ENCODE data around the gene ALK.

The ALK gene

DNA sequence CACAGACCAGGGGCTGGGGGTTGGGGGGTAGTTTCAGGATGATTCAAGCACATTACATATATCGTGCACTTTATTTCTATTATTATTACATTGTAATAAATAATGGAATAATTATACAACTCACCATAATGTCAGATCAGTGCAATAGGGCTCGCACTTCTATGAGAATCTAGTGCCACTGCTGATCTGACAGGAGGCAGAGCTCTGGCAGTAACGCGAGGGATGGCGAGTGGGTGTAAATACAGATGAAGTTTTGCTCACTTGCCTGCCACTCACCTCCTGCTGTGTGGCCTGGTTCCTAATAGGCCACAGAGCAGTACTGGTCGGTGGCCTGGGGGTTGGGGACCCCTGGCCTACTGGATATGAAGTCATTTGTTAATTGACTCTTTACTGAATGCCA, 615.6 kb downstream of the ALK start:
- no peak for DNase-seq

DNA sequence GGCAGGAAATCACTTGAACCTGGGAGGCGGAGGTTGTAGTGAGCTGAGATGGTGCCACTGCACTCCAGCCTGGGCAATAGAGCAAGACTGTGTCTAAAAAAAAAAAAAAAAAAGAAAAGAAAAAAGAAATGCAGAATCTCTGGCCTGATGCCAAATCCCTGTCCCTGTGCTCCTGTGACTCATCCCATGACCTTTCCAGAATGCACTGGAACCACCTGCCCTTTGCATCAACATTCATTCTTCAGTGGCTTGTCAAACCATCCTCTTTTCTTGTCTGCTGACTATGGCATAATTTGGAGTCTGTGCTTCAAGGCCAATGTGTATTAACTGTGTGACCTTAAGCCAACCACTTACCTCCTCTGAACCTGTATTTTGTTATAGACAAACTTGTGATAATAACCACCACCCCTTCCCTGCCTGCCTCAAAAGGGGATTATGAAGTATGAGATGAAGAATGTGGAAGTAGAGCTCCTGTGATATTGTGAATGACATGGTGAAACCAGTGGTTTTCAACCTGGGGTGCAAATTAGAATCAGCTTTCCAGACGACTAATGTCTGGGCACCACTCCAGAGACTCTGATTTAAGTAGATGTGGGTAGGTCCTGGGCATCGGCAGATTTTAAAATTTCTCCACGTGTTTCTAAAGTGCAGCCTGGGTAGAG, 616.9 kb downstream of the ALK start:
- DNase-seq, result no peak

DNA sequence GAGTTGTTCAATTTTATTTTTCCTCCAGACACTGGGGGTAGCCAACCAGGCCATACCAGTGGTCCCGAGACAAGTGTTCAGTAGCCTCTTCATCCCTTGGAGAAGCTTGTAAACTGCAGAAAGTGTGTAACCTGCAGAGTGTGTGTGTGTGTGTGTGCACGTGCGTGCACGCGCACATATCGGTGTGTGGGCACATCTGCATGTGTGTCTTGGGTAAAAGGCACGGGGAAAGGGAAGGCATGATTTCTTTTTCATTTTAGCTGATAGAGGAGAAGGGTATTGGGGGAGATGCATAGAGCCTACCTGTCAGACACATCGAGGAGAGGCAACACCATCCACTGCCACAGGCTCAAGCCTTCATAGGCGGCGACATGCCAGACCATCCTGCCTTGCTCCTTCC, 624.8 kb downstream of the ALK start:
- no peak for DNase-seq

DNA sequence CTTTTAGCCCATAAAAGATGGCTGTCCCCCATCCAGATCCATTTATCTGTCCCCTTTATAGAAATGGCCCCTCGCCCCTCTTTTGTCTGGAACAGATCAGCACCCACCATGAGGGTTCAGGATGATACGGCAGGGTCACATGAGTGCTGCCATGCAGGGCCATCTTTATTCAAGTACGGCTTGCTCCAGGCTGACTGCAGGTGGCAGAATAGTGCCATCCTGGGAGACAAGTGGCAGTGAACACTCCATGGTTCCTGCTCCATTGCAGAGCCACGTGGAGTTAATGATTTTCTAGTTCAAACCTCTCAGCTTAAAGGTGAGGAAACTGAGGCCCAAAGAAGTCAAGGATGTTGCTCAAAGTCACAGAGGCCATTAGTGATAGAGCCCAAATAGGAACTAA, 625.5 kb downstream of the ALK start:
- DNase-seq, result no peak

DNA sequence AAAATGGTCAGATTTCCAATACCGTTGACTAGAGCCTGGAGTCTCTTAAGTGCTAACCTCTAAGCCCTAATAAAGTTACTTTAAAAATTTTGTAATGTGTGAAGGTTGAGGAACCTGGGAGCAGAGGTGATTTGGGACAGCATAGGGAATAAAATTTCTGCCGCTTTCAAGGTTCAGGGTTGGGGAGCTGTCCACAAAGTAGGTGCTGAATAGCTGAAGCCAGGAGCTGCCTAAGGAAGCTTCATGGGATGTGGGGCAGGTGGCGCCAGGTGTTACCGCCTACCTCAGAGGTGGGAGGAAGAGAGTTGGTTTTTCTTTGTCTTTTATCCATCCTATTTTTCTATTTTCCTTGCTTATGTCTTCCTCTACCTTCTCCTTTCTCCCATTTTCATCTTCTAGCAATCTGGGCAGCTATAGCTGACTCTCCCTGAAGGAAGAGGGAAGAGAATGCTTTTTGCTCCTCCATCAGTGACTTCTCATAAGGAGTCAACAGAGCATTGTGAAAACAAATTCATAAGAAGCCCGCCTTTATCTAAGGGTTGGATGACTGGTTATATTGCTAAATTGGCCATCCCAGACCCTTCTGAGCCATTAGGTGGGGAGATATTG, 627.5 kb downstream of the ALK start:
- no peak for DNase-seq

DNA sequence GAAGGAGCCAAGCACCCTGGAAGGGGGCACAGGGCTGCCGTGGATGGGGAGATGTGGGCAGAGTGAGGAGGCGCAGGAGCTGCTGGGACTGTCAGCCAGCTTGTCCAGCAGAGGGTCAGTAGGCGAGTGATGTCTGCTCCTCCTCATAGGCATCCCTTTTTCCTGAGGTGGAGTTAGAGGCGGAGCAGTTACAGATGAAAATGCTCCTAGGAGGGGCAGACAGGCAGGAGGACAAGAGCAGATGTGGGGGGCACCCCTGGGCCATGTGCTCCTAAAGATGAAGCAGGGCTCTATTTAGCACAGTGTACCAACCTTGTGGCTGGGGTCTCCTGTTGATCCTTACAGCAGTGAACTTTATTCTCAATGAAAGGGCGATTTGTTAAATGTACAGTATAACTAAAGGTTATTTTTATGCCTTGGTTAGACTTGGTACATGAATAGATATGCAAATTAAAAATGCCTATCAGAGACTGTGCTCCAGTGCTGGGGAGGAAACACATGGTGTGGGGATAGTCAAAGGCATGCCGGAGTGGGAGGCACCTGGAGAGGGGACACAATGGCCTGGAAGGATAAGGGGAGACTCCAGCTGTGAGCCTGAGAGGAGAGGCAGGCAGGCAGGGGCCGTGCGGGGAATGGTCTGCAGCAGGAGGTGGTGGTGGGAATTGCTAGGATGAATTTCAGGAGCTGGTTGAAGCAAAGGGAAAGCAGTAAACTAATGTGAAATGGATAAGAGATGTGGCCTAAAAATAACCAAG, 630.9 kb downstream of the ALK start:
- DNase-seq, result no peak

DNA sequence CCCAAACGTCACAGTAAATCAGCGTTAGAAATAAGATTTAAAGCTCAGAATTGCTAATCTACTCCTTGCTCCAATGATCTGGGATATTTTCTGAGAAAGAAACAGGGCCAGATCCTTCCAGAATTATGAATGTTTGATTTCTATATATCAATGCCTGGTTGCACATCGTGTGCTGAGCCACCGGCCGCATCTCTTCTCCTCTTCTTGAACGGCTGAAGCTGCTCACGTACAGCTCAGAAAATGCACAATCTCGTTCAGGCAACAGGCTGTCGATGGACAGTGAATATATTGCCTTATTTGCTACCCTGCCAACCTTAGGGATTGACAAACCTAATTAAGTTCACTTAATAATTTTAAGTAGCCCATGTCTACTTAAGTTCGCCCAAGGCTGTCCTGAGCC, 636.7 kb downstream of the ALK start:
- DNase-seq, result no peak

DNA sequence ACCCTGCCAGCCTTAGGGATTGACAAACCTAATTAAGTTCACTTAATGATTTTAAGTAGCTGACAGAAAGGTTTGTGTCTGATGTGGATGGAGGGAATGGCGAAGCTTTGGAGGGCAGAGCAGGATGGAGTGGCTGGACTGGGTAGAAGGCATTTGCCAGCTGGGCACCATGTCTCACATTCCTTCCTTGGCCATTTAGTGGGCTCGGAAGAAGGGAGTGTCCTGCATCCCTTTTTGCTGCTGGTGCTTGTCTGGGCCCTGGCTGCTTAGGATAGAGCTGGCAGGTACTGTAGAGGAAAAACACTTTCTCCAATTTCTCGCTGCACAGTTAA, 639.5 kb downstream of the ALK start:
- DNase-seq, result no peak

DNA sequence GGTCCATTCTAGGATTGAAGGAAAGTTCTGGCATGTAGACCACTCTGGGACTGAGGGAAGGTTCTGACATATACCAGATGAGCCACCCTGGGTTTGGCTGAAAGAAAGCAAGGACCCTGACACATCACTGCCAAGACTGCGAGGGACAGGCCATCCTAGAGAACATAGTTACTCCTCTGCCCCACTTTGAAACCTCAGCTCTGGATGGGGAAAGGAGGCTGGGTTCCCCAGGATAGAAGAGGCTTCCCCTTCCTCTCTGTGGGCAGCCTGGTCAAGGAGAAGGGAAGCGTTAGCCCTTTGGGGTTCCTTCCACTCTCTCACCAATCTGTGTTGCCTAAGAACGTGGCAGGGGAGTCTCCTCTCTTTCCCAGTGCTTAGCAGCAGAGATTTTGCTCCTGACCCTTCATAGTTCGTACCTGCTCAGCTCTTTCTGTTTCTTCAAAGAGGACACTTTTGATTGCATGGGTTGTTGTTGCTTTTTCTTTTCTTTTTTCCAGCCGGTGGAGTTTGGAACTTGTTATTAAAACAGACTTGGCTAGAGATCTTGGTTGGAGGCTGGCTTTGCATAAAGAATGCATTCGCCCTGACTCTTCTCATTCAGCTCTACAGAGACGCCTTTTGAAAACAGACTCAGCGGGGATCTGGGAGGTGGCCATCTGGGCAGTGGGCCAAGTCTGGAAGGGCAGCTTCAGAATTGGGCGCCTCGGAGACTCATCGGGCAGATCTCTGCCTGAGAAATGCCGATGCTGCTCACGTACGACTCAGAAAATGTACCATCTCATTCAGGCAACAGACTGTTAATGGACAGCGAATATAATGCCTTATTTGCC, 640.1 kb downstream of the ALK start:
- no peak for DNase-seq

DNA sequence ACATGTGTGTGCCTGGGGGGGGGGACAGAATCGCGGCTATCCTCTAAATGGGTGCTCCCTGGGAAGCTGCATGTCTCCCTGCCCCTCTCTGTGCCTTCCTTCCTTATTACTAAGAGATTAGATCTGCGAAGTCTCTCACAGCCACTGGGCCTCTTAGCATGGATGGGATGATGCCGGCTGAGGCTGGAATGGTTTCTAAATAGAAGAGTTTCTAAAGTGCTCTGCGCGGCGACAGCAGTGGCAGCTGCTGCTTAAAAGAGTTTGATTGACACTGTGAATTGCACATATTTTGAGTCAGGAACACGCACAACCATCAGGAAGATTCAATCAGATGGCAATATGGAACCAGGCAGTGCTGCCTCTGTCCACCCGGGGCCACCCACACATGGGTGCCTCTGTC, 642.4 kb downstream of the ALK start:
- no peak for DNase-seq

DNA sequence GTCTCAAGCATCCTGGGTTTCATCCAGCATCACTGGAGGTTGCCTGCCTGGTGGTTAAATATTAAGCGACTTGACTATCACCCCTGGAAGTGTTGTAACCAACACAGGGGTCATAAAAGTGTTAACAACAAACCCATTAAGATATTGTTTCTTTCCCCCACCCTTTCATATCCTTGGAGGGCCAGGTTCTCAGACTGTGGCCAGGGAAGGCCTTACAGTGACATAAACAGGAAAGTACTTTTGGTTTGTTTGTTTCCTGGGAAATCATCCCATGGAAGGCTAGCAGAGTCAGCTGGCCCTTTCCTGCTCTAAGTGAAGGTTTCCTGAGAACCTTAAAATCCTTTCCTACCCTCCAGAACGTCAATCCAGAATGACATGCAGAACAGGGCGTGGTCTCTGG, 645.2 kb downstream of the ALK start:
- no peak for DNase-seq

DNA sequence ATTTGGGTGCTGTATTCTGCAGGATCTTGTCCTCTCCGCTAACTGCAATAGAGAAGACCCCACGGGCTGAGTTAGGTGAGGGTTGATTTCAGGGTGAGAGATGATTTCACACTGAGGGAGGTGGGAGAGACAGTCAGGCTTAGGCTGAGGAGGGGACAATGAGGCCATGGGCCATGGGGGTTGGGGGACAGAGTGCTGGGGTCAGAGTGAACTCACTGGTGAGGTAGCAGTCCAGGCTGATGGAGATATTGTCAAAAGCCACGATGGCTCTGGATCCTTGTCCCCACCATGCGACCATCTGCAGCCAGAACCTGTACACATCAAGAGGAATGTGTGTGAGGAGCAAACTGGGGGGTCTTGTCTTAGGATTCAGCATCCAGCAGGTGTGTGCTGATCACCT, 646.2 kb downstream of the ALK start:
- DNase-seq, result no peak

DNA sequence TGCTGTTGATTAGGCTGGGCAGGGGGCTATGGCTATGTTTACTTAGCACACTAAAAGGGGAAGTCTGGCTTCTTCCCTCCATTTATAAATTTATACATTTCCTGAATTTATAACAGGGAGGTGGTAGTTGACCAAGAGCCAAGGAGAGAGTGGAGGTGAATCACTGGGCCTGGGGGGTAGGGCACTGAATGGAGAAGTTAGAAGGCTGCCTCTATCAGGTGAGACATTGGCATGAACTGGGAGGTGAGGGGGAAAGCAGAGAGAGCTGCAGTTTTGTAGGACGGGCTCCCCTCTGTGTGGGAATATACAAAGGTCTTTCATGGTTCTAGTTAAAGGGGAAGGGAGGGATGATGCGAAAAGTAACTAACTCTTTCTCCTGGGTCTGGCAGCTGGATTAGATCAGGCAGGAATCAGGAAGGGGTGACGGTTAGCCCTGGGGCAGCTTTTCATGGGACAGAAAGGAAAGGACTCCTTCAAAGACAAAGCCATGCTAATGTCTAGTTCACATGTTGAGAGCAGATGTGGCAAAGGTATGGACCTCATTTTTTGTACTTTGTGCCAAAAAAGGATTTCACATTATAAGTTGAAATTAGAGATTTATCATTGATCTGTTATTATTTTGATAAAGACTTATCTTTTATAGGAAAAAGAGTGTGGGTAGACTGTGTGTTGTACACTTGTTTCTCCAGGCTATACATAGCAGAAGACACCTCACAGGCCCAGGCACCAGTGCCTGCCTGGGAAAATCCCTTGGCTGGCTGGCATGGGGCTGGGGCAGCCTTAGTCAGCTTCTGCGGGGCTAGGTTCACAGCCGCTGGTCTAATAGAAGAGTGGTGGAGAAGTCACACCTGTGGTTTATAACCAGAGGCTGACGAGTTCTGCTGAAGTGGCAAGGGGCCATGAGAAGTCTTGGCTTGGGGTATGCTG, 647.4 kb downstream of the ALK start:
- DNase-seq, result no peak

DNA sequence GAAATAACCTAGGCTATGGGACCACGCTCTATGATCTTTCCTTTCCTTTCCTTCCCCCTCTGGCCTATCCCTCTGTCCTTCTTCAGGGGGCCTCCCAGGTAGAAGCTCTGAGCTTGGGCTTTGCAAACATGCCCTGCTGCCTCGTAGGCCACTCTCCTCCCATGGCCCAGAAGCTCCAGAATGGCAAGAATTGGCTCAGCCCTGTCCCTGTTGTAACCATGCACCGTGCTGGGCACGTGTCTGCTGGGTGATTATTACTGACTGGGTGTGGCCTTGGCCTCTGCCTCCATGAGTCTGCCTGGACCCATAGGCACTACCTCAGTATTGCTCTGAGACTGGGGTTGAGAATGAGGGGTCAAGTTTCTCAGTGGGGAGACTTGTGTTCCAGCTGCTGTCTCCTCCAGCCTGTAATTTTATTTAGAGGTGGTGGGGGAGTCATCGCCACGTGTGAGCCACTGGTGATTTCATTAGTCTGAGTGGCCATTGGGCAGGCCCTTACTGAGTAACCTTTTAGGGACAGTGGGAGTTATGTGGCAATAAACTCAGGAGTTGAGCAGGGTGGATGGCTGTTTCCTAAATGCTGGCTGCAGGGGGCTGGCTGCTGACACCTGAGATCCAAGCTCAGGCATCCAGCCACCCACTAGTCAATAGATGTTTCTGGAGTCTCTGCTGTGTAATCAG, 648.2 kb downstream of the ALK start:
- DNase-seq, result no peak

DNA sequence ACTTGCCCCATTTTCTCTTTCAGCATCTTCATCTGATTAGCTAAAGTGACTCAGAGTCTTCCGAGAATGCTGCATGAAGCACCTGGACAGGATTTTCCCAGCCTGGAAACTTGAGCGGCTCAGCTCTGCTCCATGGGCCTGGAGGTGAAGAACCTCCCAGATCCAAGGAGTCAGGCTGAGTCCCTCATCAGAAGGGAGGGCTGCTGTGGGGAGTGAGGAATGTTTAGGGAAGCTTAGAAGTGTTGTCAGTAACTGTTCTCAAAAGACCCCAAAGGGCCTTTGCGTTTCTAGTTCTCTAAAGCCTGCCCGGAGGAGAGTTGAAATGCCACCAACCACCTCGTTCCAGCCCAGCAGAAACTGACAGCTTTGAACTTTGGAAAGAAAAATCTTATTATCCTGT, 649.1 kb downstream of the ALK start:
- no peak for DNase-seq

DNA sequence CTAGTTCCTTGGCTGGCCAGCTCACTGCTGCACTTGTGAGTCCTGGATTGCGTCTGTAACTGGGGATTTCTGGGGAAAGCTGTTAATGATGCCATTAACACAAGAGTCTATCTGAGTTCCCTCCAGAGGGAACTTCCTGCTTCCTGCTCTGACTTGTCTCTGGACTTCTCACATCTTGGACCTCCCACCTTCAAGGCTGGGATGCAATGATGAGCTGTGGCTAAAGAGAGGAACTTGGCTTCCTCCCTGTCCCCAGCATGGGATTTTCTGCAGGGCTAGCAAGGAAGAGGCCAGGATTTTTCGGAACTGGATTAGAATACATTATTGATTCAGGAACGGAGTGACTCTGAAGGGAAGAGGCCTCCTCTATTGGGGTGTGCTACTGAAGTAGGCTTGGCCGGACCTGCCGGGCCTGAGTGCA, 650.7 kb downstream of the ALK start:
- DNase-seq, result no peak

DNA sequence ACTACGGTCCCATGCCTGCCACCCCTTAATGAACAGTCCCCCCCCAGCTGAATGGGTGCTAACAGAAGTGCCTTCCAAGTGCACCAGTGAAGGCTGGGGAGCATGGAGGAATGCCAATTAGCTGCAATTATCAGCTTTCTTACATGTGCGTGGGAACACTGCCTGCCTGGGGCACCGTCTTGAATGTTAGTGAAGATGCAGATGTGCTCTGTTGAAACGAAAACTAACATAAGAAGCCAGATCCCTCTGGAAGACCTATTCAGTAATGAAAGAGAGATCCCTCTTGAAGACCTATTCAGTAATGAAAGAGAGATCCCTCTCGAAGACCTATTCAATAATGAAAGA, 651.6 kb downstream of the ALK start:
- no peak for DNase-seq

DNA sequence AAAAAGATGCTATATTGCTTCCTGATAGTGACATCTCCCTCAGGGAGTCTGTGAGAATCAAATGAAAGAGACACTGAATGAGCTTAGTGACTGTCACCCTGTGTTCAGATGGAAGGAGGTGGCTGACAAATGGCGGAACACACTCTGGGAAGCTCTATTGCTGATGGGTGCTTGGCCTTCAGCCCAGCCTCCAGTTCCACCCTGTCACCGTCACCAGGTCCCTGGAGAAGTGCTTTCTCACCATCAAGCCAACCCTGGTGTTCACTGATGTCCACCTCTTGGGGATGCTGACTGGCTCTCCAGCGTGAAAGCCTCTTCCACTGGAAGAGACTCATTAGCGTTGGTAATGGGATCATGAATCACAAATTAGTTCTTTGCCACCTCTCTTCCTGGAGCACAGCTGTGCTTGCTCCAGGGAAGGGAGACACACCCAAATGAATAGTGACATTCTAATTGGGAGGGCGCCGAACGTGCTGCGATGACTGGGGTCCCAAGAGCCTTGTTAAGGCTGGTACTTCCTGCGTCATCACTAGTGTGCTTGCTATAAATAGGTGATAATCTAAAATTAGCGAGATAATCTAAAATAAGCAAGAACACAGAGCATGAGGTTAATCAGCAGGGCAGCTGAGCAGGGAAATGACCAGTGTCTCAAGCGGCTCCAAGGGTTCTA, 652.2 kb downstream of the ALK start:
- DNase-seq, result no peak

DNA sequence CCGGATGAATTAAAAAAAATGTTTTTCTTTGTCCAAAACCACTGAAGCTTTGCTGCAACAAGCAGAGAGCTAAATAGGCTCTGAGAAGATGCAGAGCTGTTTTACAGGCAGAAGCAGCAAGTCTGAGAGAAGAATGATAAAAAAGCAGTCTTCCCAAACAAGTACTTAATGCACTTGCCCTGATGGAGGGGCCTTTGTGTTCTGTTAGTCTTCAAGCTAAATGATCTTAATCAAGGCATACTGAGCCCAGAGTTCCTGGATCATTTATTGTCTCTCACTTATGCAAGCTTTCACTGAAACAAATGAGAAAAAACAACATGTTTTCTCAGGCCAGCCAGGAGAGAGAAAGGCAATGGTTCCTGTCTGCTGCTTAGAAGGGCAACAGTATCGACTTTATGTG, 653.7 kb downstream of the ALK start:
- no peak for DNase-seq

DNA sequence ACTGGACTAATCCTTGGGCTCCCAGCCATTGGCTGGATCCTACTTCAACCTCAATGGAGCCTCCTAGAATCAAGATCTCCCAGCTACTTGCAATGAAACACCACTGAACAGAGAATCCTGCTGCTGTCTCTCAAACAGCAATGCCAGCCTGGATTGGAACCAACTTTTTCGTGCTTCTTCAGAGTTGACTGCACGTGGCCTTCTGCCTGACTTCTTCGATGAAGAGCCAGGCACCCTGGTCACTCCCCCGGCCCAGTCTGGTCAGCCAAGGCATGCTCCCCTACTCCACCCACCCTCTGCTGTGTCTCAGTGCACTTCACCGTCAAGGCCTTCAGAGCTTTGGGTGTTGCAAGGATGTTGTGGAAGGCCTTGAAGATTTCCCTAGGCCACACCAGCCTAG, 657.5 kb downstream of the ALK start:
- no peak for DNase-seq

DNA sequence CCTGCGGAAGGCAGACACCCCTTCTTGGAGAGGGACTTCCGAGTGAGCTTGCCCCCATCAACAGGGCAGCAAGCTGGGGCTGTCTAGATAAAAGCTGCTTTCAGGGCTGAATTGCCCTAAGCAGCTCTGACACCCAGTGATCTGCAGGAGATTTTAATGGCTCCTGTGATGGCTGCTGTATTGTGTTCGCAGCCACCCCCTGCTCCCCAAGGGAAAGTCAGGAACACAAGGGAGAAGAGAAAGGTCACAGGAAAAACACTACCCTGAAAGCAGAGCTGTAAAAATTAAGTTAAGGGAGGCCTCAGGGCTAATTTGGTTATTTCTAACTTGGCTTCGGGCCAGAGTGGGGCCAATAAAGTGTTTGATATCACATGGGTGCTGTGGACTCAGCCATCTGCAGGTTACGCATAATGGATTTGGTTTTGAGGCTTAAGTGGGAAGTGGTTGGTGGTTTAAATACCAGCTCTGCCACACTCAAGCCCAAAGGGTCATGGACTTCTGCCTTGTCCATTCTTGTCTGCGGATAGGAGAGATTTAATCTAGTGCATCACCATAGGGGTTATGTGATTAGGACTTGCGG, 658.6 kb downstream of the ALK start:
- no peak for DNase-seq

Data from effector CD4-positive, alpha-beta T cell (primary cell).